Esophagus squamous epithelium (tissue), 5 donors: ENCODE data around the gene SYNE3. TPM values are rescaled to one million over a fixed set of nuclear protein-coding genes. Genes with fewer than 3 reads are reported as not detected.

Experiments
- DNase-seq: peaks from one replicate; lab custom pipeline; 2025; lab: John Stamatoyannopoulos, UW
- H3K27ac ChIP-seq, 4 donors: fragments of 200-600 bp; sonication (generic); one replicate each; pipeline ENCODE4 v1.5.1; 2016 to 2019; ENCODE audit warnings: mild to moderate bottlenecking in 1 of 4
- H3K27me3 ChIP-seq, 4 donors: fragments of 200-600 bp; sonication (generic); 1 replicate in 3 of 4; 2 replicates in 1 of 4; pipeline versions ENCODE4 v1.5.1 to v1.6.0; 2017 to 2021; ENCODE audit warnings: antibody characterized with exemption in 1 of 4
- H3K36me3 ChIP-seq, 3 donors: fragments of 200-600 bp; sonication (generic); one replicate each; pipeline ENCODE4 v1.5.1; 2016 to 2019
- H3K4me1 ChIP-seq, 3 donors: fragments of 200-600 bp; sonication (generic); one replicate each; pipeline ENCODE4 v1.5.1; 2017 to 2019
- H3K4me3 ChIP-seq, 4 donors: fragments of 200-600 bp; sonication (generic); 1 replicate in 3 of 4; 2 replicates in 1 of 4; pipeline ENCODE4 v1.5.1; 2016 to 2019; ENCODE audit warnings: mild to moderate bottlenecking in 2 of 4, moderate library complexity in 1 of 4
- H3K9me3 ChIP-seq, 3 donors: fragments of 200-600 bp; sonication (generic); one replicate each; pipeline ENCODE4 v1.5.1; 2016 to 2019
- POLR2A ChIP-seq, 4 donors: fragments of 450-650 bp; IDR thresholded peaks; one replicate each; pipeline ENCODE4 v1.6.1; 2017; ENCODE audit warnings: antibody characterized with exemption in 4 of 4, mild to moderate bottlenecking in 4 of 4, moderate library complexity in 3 of 4
- WGBS, 2 donors: methylation state at CpG; one replicate each; pipeline ENCODE4 v1.1.5; 2018; 5-methylcytosine and 5-hydroxymethylcytosine counted together
- intact Hi-C: fragments of 100-400 bp; cut with DNase I; formaldehyde crosslinking; loops from one replicate; pipeline ENCODE4 v1.15.0; 2022
- total RNA-seq, 4 donors: library from RNA; depleted of rRNA; stranded (reverse); fragments of >200 nt; gene quantifications; one replicate each; pipeline ENCODE4 v1.1.0, GENCODE V29; 2016
- TF ChIP-seq, protein P1 (sequence below), 6 experiments: fragments of 450-650 bp in 4 of 6; fragments of 200-600 bp in 2 of 6; sonication (generic) in 2 of 6; IDR thresholded peaks; one replicate each; pipeline ENCODE4 v1.5.1; 2016 to 2019; ENCODE audit warnings: antibody characterized with exemption in 6 of 6, mild to moderate bottlenecking in 4 of 6, moderate library complexity in 4 of 6
- donor health status: DM: yes; HTN: yes; CAD: no.

SYNE3 gene
- total RNA-seq, 4 donors from 2014 or later: 1.5 to 11.6 (median 5.5) TPM

DNA sequence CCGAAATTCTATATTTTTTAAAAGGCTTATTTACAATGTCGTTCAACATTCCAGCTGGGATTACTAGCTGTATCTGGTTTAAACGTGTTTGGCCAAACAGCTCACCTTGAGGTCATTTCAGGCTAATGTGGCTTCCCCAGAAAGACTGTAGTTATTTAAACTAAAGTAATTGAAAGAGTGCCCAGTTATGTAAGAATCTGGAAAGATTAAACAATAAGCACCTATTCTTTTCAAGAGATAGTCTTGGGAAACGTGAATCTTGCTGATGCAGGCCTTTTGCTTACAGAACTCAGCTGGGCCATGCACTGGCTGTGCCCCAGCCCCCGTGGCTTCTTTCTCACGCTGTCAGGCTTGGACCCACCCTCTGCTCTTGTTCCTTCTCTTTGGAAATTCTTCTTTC lies 42.8 kb upstream of the SYNE3 start:
- Histone ChIP-seq H3K4me1 (peaks cover 0 to 35% (median 4%) of the 10 kb centered on the region in 3 donors), H3K4me3 (no peak overlapping the region), H3K27me3 (no peaks in the 10 kb centered on the region), H3K9me3 (no peaks in the 10 kb centered on the region), H3K36me3 (no peaks in the 10 kb centered on the region), H3K27ac (peak overlapping the region in 2 of 4 donors; percentile 32 to 42)
- TF ChIP-seq, protein P1, sequence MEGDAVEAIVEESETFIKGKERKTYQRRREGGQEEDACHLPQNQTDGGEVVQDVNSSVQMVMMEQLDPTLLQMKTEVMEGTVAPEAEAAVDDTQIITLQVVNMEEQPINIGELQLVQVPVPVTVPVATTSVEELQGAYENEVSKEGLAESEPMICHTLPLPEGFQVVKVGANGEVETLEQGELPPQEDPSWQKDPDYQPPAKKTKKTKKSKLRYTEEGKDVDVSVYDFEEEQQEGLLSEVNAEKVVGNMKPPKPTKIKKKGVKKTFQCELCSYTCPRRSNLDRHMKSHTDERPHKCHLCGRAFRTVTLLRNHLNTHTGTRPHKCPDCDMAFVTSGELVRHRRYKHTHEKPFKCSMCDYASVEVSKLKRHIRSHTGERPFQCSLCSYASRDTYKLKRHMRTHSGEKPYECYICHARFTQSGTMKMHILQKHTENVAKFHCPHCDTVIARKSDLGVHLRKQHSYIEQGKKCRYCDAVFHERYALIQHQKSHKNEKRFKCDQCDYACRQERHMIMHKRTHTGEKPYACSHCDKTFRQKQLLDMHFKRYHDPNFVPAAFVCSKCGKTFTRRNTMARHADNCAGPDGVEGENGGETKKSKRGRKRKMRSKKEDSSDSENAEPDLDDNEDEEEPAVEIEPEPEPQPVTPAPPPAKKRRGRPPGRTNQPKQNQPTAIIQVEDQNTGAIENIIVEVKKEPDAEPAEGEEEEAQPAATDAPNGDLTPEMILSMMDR (IDR thresholded peaks at IDR 0.05): no peak
- DNase-seq: no peak
- intact Hi-C loops: no loop called here
- WGBS, 2 donors: 31 to 36% methylated on average over 6 of the region's 6 CpGs

DNA sequence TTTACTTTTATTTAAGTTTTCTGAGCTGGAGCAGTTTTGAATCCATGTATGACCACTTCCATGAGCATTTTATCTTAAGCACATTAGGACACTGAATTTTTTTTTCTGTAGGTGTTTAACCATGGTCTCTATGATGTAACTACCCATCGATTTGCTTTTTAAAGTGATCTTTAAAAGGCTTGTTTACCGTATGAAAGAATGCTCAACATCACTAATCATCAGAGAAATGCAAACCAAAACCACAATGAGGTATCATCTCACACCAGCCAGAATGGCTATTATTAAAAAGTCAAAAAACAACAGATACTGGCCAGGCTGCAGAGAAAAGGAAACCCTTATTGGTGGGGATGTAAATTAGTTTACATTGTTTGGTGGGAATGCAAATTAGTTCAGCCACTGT lies 41.4 kb upstream of the SYNE3 start:
- no peaks in the 10 kb centered on the region for H3K9me3 ChIP-seq
- intact Hi-C loops: no loop called here
- WGBS, 2 donors: 61 to 66% methylated on average over 2 of the region's 2 CpGs
- no peak for DNase-seq
- no peak overlapping the region for H3K4me3 ChIP-seq
- H3K4me1 ChIP-seq: peaks cover 0 to 21% (median 0%) of the 10 kb centered on the region in 3 donors
- no peaks in the 10 kb centered on the region for H3K36me3 ChIP-seq
- no peak overlapping the region for H3K27ac ChIP-seq
- no peaks in the 10 kb centered on the region for H3K27me3 ChIP-seq
- no peak for TF ChIP-seq POLR2A (IDR thresholded peaks at IDR 0.05)
- TF ChIP-seq, protein P1 (IDR thresholded peaks at IDR 0.05): no peak

DNA sequence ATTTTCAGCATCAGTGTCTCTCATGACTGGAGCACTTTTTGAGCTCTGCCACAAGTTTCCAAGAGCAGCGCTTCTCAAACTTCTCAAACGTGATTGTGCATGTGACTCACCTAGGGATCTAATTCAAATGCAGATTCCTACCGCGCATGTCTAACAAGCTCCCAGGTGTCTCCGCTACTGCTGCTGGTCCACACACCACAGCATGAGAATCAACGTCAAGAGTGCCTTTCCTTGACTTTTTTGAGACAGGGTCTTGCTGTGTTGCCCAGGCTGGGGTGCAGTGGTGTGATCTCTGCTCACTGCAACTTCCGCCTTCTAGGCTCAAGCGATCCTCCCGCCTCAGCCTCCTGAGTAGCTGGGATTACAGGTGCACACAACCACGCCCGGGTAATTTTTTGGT lies 40.8 kb upstream of the SYNE3 start:
- Histone ChIP-seq H3K27ac (no peak overlapping the region), H3K27me3 (no peaks in the 10 kb centered on the region), H3K36me3 (no peaks in the 10 kb centered on the region), H3K9me3 (no peaks in the 10 kb centered on the region), H3K4me1 (peaks cover 0 to 19% (median 0%) of the 10 kb centered on the region in 3 donors), H3K4me3 (no peak overlapping the region)
- no peak for DNase-seq
- TF ChIP-seq, protein P1 (IDR thresholded peaks at IDR 0.05): no peak
- TF ChIP-seq POLR2A (IDR thresholded peaks at IDR 0.05): no peak
- WGBS, 2 donors: 74 to 79% methylated on average over 10 to 11 of the region's 11 CpGs
- intact Hi-C loops: no loop called here

DNA sequence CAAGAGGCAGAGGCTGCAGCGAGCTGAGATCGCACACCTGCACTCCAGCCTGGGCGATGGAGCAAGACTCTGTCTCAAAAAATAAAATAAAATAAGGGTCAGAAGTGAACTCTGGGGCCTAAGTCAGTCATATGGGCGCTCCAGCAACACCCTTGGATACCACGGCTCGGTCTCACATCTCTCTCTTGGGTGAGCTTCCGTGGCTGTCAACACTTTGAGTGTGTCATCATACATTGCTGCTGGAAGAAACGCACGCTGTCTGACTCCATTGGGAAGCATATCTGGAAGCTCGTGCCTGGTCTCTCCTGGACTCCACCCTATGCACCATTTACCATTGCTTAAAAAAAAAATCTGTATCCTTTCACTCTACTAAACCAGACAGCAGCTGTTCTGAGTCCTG lies 38.6 kb upstream of the SYNE3 start:
- H3K4me1 ChIP-seq: peaks cover 0 to 11% (median 0%) of the 10 kb centered on the region in 3 donors
- no peak overlapping the region for H3K27ac ChIP-seq
- no peak overlapping the region for H3K4me3 ChIP-seq
- no peak for TF ChIP-seq POLR2A (IDR thresholded peaks at IDR 0.05)
- TF ChIP-seq, protein P1 (IDR thresholded peaks at IDR 0.05): no peak
- DNase-seq: no peak
- WGBS, 2 donors: 87 to 92% methylated on average over 10 of the region's 10 CpGs
- intact Hi-C loops: no loop called here
- H3K9me3 ChIP-seq: no peaks in the 10 kb centered on the region
- H3K27me3 ChIP-seq: no peaks in the 10 kb centered on the region
- peaks cover 0 to 3% (median 0%) of the 10 kb centered on the region in 3 donors for H3K36me3 ChIP-seq

DNA sequence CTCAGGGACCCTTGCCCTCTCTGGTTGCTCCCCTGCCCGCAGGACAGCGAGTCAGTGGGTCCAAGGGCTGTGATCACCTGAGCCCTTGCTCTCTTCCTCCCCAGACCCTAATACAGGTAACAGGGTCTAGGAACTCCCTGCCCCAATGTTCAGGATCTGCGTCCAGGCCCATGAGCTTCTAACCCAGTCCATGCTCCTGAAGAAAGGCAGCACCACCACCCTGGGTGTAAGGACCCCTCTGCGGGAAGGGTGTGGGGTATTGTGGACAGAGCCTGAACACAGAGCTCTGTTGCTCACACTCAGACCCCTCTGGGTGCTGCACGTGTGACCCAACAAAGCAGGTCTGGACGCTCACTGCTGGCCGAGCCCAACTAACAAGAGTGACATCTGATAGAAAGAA lies 36.7 kb upstream of the SYNE3 start:
- intact Hi-C loops: no loop called here
- 73 to 90% methylated on average over 3 to 7 of the region's 7 CpGs for WGBS, 2 donors

More for the DNA sequence above, 36.7 kb upstream of the SYNE3 start:
- Histone ChIP-seq H3K36me3 (peaks cover 0 to 11% (median 0%) of the 10 kb centered on the region in 3 donors), H3K9me3 (no peaks in the 10 kb centered on the region), H3K4me1 (no peaks in the 10 kb centered on the region), H3K4me3 (no peak overlapping the region), H3K27me3 (no peaks in the 10 kb centered on the region), H3K27ac (no peak overlapping the region)
- TF ChIP-seq, protein P1 (IDR thresholded peaks at IDR 0.05): no peak
- TF ChIP-seq POLR2A (IDR thresholded peaks at IDR 0.05): no peak
- no peak for DNase-seq
